RWPE1 (cell line): Measurements from ENCODE around the gene ARSG.

Experiments
- CTCF ChIA-PET: fragments of 350-600 bp; sonication (Branson Sonifier 250); formaldehyde crosslinking; extraction: SDS; loops from one replicate; lab custom pipeline; 2021; lab: Yijun Ruan, JAX
- POLR2A ChIA-PET: fragments of 400-600 bp; formaldehyde crosslinking; extraction: SDS; loops from one replicate; lab custom pipeline; 2020; ENCODE audit warnings: antibody characterized with exemption; ENCODE audit not compliant: low non-redundant PET; lab: Yijun Ruan, JAX
- DNase-seq: peaks from one replicate; pipeline ENCODE4 v3.0.0; 2012; ENCODE audit warnings: low spot score
- H3K27ac ChIP-seq: fragments of 450-650 bp; 2 replicates; pipeline ENCODE4 v1.5.1; 2017
- CTCF ChIP-seq: fragments of 450-650 bp; conservative IDR thresholded peaks from 2 replicates; pipeline ENCODE4 v1.5.1; 2017; ENCODE audit warnings: low read depth, mild to moderate bottlenecking

The ARSG gene

DNA sequence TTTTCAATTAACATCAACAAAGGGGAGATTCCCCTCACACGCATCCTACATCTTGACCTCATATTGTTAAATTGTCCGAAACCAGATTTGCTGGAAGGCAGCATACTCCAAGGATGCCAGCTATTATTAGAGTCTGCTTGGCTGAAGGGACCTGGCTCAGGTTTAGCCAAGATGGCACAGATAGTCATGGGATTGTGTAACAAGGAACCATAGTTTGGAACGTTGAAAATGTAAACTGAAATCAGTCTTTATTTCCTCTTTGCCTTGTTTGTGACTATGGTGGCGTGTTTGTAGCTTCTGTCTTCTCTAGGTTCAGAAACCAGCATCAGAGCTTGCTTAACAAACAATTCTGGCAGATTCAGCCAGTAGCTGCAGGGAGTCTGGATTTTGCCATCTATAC lies 5.9 kb downstream of the ARSG start:
- no peak for TF ChIP-seq CTCF
- POLR2A ChIA-PET = no interaction called here
- no peak overlapping the region for H3K27ac ChIP-seq
- no peak for DNase-seq
- CTCF ChIA-PET = no interaction called here

- no peak for DNase-seq
- CTCF ChIA-PET = no interaction called here
These were observed 7.3 kb downstream of the ARSG start for GRCh38 chr17:68298601-68299000.

DNA sequence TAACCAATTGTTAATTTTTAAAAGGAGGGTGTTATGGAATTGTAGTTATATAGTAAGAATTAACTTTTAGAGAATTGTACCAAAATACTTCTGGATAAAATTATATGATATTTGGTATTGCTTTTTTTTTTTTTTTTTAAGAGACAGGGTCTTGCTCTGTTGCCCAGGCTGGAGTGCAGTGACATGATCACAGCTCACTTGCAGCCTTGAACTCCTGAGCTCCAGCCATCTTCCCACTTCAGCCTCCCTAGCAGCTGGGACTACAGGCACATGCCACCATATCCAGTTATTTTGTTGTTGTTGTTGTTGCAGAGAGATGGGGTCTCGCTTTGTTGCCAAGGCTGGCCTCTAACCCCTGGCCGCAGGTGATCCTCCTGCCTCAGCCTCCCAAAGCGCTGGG lies 8.5 kb downstream of the ARSG start:
- ChIA-PET CTCF (no interaction called here), POLR2A (no interaction called here)
- DNase-seq = no peak
- TF ChIP-seq CTCF = no peak
- no peak overlapping the region for H3K27ac ChIP-seq

More at GRCh38 chr17:68298601-68299000, 7.3 kb downstream of the ARSG start:
- POLR2A ChIA-PET = no interaction called here
- no peak overlapping the region for H3K27ac ChIP-seq
- TF ChIP-seq CTCF = no peak

GRCh38 chr17:68301438-68301959 lies 10.2 kb downstream of the ARSG start:
- CTCF ChIA-PET = interaction anchor here (0.6 kb wide), 1 partner anchor 47 kb away, joined by 4 read pairs; no protein-coding TSS in a partner anchor
- DNase-seq = no peak
- H3K27ac ChIP-seq = no peak overlapping the region
- no peak for TF ChIP-seq CTCF
- POLR2A ChIA-PET = no interaction called here

GRCh38 chr17:68302066-68302564 lies 10.8 kb downstream of the ARSG start:
- POLR2A ChIA-PET = no interaction called here
- no peak for DNase-seq
- TF ChIP-seq CTCF = no peak
- CTCF ChIA-PET = no interaction called here
- H3K27ac ChIP-seq = no peak overlapping the region

DNA sequence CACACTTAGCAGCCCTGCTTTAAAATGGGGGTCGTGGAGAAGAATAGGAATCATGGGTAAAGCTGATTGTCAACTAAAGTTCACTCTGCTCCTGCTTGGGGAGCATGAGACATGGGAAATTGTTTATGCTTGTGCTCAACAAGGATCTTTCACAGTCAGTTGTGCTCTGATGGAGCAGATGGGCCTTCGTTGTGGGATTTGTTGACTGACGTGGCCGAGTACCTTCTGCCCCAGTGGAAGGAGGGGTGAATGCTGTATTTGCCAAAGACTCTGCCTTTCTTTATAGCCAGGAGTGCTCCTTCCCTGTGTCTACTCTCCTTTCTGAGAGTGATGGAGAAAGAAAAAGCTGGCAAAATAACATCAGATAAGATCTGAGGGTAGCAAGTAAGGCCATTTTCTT lies 11.4 kb downstream of the ARSG start:
- POLR2A ChIA-PET = no interaction called here
- H3K27ac ChIP-seq = no peak overlapping the region
- CTCF ChIA-PET = interaction anchor here (0.9 kb wide), 1 partner anchor 160 kb away, joined by 3 read pairs; no protein-coding TSS in a partner anchor
- DNase-seq = no peak
- TF ChIP-seq CTCF = no peak
